GM18907 (cell line): Measurements from ENCODE around the gene YARS1.
"Not testable (repeated sequence)": the region's sequence is repeated elsewhere in the genome, so short reads cannot be mapped to it uniquely, and the experiment has no call there.

ENCODE experiments used
- ATAC-seq: cut with Tn5 transposase; IDR thresholded peaks from one replicate; pipeline ENCODE4 v1.9.1; 2021; ENCODE audit warnings: mild to moderate bottlenecking, moderate library complexity; ENCODE audit not compliant: unreplicated experiment

Gene YARS1

DNA sequence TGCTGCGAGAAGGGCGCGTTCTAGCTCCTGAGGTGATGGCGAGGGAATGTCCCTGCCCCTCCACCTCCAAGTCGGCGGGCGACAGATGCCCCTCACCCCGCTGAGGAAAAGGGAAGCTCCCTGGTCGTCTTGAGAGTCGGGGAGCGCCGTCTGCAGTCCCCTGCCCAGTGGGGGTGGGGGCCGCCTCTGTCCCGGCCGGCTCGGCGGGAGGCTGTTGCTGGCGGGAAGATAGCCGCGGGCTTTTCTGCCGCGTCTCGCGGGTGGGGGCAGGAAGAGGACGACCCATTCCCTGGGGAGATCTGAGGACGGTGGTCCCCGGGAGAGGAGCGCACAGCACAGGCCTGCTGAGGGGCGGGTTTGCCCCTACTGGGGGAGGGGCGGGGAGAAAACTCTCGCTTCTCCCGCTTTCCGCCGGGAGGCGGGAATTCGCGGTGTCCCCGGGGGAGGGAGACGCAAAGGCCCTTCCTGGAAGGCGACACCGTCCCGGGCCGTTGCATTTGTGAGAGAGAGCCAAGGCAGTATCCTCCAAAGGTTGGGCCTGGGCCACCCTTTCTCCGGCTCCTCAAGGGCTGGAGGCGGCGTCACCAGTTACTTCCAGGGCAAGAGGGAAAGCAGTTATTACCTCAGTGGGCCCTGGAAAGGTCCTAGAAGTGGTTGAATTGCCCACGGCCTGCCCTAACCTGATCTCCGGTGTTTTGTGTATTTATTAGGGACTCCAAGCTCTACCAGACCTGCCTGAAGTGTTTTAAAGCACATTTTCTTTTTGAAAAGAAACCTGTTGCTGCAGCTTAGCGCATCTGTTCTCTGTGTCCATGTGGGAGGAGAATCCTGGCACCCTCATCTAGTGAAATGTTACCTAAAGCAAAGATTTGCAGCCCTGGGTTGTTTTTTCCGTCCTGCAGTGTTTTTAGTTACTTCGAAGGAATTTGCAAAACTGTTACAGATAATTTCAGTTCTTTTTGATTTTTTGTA is 943 bp upstream of the YARS1 start:
- peak; percentile 16 for ATAC-seq

- peak; percentile 11 for ATAC-seq
These were observed 441 bp downstream of the YARS1 start for GRCh38 chr1:32816676-32817158.

DNA sequence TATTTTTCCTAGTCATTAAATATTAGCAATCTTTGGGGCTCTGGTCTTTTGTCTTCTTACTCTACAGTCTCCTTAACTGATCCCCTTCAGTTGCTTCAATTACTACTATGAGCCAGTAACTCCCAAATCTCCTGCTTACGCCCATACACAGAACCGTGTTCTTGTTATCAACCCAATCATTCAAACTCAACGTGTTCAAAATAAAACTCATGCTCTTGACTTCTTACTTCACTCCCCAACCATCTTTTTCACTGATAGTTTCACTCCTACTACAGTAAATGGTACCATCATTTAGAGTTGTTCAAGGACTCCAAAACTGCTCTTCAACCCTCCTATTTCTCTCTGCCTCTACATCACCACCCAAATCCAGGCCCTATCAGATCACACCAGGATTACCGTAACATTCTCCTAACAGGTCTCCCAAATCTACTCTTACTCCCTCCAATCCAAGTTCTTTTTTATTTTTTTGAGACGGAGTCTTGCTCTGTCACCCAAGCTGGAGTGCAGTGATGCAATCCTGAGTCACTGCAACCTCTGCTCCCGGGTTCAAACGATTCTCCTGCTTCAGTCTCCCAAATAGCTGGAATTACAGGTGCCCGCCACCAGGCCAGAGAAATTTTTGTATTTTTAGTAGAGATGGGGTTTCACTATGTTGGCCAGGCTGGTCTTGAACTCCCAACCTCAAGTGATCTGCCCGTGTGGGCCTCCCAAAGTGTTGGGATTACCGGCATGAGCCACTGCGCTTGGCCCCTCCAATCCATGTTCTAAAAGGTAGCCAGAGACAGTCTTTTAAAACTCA is 3.0 kb downstream of the YARS1 start:
- ATAC-seq = no peak

- no peak for ATAC-seq
These were observed 5.2 kb downstream of the YARS1 start for GRCh38 chr1:32811917-32812316.

DNA sequence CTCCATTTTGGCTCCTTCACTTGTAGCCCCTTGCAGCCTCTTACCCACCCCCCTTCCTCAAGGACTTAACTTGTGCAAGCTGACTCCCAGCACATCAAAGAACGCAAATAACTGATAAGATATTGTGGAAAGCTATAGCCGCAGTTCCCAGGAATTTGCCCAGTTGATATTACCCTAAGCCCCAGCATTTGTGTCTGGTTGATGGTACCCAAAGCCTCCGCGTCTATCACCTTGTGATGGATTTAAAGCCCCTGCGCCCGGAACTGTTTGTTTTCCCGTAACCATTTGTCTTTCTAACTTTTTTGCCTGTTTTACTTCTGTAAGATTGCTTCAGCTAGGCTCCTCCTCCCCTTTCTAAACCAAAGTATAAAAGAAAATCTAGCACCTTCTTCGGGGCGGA is 5.9 kb downstream of the YARS1 start:
- ATAC-seq = no peak

- no peak for ATAC-seq
These were observed 6.8 kb downstream of the YARS1 start for GRCh38 chr1:32810358-32810757.

DNA sequence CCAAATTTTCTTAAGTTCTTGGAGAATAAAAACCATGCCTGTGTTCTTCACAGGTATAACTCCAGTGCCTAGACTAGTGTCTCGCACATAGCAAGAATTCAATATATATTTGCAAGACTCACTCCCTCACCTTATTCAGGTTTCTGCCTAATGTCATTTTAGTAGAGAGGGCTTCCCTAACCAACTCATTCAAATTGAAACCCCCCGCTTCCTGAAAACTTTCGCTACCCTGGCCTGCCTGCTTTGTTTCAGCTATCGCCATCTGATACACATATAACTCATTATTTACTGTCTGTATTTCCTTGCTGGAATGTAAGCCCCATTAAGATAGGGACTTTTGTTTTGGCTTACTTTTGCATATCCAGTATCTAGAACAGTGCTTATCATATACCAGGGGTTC is 8.6 kb downstream of the YARS1 start:
- no peak for ATAC-seq

- no peak for ATAC-seq
These were observed 10.1 kb downstream of the YARS1 start for GRCh38 chr1:32806910-32807523.

DNA sequence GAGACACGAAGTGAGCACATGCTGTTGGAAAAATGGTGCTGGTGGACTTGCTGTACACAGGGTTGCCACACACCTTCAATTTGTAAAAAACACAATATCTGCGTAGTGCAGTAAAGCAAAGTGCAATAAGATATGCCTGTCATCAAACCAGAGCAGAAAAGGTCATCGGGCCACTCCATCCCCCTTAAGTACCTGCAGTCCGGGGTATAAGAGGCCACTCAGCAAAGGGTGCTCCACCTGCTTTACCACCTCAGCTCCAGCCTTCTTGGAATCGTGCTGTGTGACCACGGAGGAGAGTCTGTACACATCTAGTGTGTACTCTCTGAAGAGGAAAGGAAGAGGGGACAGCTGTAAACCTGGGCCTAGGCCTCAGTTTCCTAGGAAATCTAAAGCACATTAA is 10.9 kb downstream of the YARS1 start:
- no peak for ATAC-seq

GRCh38 chr1:32804460-32804859 is 12.7 kb downstream of the YARS1 start:
- ATAC-seq = not testable (repeated sequence)

DNA sequence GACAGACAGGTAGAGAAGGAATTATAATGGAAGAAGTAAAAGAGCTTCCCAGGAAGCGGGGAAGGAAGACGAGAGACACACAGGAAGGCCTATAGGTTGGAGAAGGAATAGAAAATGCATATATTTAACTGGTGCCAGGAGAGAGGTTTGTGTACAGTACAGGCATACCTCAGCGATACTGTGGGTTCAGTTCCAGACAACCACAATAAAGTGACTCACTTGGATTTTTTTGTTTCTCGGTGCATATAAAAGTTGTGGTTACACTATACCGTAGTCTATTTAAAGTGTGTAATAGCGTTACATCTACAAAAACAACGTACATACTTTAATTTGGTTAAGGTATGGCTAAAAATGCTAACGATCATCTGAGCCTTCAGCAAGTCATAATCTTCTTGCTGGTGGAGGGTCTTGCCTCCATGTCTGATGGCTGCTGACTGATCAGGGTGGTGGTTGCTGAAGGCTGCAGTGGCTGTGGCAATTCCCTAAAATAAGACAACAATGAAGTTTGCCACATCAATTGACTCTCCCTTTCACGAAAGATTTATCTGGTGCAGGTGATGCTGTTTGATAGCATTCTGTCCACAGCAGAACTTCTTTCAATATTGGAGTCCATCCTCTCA is 16.0 kb downstream of the YARS1 start:
- no peak for ATAC-seq

DNA sequence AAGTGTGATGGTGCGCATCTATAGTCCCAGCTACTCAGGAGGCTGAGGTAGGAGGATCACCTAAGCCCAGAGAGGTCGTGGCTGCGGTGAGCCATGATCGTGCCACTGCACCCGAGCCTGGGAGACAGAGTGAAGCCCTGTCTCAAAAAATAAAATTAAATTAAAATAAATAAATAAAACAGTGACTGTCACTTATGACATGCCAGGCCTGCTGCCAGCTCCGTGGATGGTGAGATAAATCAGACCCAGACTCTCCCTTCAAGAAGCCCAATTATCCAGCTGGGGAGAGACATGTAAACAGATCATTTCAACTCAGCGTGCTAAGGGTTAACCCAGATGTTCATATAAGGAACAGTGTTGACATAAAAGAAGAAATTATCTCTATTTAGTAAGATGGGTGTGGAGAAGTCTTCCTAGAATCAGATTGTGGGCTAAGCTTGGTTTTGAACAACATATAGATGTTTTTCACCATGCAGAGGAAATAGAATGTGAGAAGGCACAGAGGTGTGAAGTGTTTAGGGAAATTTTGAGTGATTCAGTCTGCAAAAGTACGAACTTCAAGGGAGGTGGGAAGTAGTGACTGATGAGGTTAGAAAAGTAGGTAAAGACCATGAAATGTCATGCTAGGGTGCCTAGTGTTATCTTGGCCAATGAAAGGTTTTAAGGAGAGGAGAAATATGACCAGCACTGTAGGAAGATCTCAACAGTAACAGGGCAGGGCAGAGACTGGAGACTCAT is 18.3 kb downstream of the YARS1 start:
- no peak for ATAC-seq

DNA sequence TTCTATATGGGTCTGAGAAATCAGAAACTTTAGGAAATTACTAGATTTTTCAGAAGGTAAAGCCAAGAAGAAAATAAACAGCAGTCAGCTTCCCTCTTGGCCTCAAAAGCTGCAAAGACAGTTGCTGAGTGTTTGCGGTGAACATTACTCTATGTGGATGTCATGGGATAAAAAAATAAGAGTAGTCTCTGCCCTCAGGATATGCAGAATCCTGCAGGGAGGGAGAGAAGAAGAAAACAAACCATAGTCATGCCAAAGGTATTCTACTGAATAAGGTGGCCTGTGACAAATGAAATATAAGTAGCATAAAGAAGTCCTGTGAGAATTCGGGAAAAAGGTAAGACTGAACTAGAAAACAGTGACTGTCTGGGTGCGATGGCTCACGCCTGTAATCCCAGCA is 19.0 kb downstream of the YARS1 start:
- no peak for ATAC-seq

- no peak for ATAC-seq
These were observed 19.7 kb downstream of the YARS1 start for GRCh38 chr1:32797456-32797855.

DNA sequence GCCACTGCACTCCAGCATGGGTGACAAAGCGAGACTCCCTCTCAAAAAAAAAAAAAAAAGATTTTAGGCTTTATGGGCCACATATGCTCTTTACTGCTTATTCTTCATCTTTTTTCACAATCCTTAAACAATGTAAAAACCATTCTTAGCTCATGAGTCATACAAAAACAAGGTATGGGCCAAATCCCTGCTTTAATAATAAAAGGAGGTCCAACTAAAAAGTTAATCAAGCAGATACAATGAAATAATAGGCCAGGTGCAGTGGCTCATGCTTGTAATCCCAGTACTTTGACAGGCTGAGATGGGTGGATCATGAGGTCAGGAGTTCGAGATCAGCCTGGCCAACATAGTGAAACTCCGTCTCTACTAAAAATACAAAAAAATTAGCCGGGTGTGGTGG is 21.4 kb downstream of the YARS1 start:
- ATAC-seq = not testable (repeated sequence)

GRCh38 chr1:32791881-32792280 is 25.3 kb downstream of the YARS1 start:
- ATAC-seq = no peak

GRCh38 chr1:32789356-32789755 is 27.8 kb downstream of the YARS1 start:
- ATAC-seq = not testable (repeated sequence)

- ATAC-seq = no peak
These were observed 30.3 kb downstream of the YARS1 start for GRCh38 chr1:32786856-32787255.

GRCh38 chr1:32784817-32785216 is 32.3 kb downstream of the YARS1 start:
- no peak for ATAC-seq

GRCh38 chr1:32783851-32784250 is 33.3 kb downstream of the YARS1 start:
- no peak for ATAC-seq
